Activated T-cell treated with anti-CD3 and anti-CD28 coated beads, Interleukin-2, amount 50 U/mL, for 72 hours (primary cell): ENCODE measurements around the gene GPC5. TPM values are rescaled to one million over a fixed set of nuclear protein-coding genes. Genes with fewer than 3 reads are reported as not detected.
"Not testable (repeated sequence)": the region's sequence is repeated elsewhere in the genome, so short reads cannot be mapped to it uniquely, and the experiment has no call there.

Experiments
- ATAC-seq, 2 donors: fragments of 150-1000 bp; cut with Tn5 transposase; replicated peaks in 1 of 2; 2 replicates each; pipeline ENCODE4 v1.10.0; 2021; ENCODE audit warnings: moderate library complexity in 2 of 2, mild to moderate bottlenecking in 1 of 2
- DNase-seq, 2 donors: peaks; one replicate each; pipeline ENCODE4 v3.0.0; 2021 to 2022; ENCODE audit warnings: mixed read lengths in 1 of 2
- H3K27ac Mint-ChIP-seq: one replicate; pipeline ENCODE4 v1.8.0; 2022; ENCODE audit warnings: mild to moderate bottlenecking, moderate library complexity, mixed read lengths
- H3K27me3 Mint-ChIP-seq: one replicate; pipeline ENCODE4 v1.8.0; 2022; ENCODE audit warnings: low read depth, mixed read lengths
- H3K36me3 Mint-ChIP-seq, 2 donors: one replicate each; pipeline ENCODE4 v1.8.0; 2022; ENCODE audit warnings: mixed read lengths in 2 of 2, mild to moderate bottlenecking in 1 of 2; ENCODE audit not compliant: insufficient read depth in 2 of 2
- H3K4me1 Mint-ChIP-seq: one replicate; pipeline ENCODE4 v1.8.0; 2022; ENCODE audit warnings: low read depth, mixed read lengths
- H3K4me3 Mint-ChIP-seq, 2 donors: one replicate each; pipeline ENCODE4 v1.8.0; 2022; ENCODE audit warnings: mild to moderate bottlenecking in 2 of 2, mixed read lengths in 2 of 2, moderate library complexity in 2 of 2
- H3K9me3 Mint-ChIP-seq, 2 donors: one replicate each; pipeline ENCODE4 v1.8.0; 2022; ENCODE audit warnings: mixed read lengths in 2 of 2
- total RNA-seq, 2 donors: library from RNA; stranded (reverse); gene quantifications; one replicate each; pipeline ENCODE4 v1.2.3, GENCODE V29; 2022

The GPC5 gene
- total RNA-seq, 2 donors from 2014 or later, result 0.14 TPM; not detected in 1

DNA sequence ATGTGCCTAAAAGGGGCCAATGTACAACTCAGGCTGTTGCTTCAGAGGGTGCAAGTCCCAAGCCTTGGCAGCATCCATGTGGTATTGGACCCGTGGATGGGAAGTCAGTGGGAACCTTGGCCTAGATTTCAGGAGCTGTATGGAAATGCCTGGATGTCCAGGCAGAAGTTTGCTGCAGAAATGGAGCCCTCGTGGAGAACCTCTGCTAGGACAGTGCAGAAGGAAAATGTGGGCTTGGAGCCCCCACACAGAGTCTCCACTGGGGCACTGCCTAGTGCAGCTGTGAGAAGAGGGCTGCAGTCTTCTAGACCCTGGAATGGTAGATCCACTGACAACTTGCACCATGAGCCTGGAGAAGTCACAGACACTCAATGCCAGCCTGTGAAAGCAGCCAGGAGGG lies 28.5 kb downstream of the GPC5 start:
- Mint-ChIP-seq H3K27ac (no peak overlapping the region), H3K36me3 (peaks cover 4% of the 10 kb centered on the region in 2 donors), H3K27me3 (no peaks in the 10 kb centered on the region), H3K4me3 (no peak overlapping the region), H3K9me3 (peaks cover 10 to 17% of the 10 kb centered on the region in 2 donors), H3K4me1 (no peaks in the 10 kb centered on the region)
- ATAC-seq (no peak), DNase-seq (no peak)

DNA sequence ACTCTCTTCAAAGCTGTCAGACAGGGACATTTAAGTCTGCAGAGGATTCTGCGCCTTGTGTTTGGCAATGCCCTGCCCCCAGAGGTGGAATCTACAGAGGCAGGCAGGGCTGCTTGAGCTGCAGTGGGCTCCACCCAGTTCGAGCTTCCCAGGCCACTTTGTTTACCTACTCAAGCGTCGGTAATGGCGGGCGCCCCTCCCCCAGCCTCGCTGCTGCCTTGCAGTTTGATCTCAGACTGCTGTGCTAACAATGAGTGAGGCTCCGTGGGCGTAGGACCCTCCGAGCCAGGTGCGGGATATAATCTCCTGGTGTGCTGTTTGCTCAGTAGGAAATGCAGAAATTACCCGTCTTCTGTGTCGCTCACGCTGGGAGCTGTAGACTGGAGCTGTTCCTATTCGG lies 40.3 kb downstream of the GPC5 start:
- not testable (repeated sequence) for H3K4me3 Mint-ChIP-seq, H3K27me3 Mint-ChIP-seq, H3K27ac Mint-ChIP-seq, ATAC-seq, H3K4me1 Mint-ChIP-seq, H3K36me3 Mint-ChIP-seq, DNase-seq
- H3K9me3 Mint-ChIP-seq, result peaks cover 3 to 11% of the 10 kb centered on the region in 2 donors

GRCh38 chr13:91450913-91451312 lies 52.5 kb downstream of the GPC5 start:
- H3K4me1 Mint-ChIP-seq, result no peaks in the 10 kb centered on the region
- no peaks in the 10 kb centered on the region for H3K36me3 Mint-ChIP-seq
- no peak overlapping the region for H3K27ac Mint-ChIP-seq
- no peak overlapping the region for H3K4me3 Mint-ChIP-seq
- ATAC-seq (no peak), DNase-seq (no peak)
- H3K9me3 Mint-ChIP-seq, result no peaks in the 10 kb centered on the region
- H3K27me3 Mint-ChIP-seq, result peaks cover 6% of the 10 kb centered on the region

- H3K9me3 Mint-ChIP-seq, result no peaks in the 10 kb centered on the region
- no peak for DNase-seq
- no peaks in the 10 kb centered on the region for H3K36me3 Mint-ChIP-seq
- H3K4me1 Mint-ChIP-seq, result no peaks in the 10 kb centered on the region
- no peak overlapping the region for H3K4me3 Mint-ChIP-seq
- no peak overlapping the region for H3K27ac Mint-ChIP-seq
- H3K27me3 Mint-ChIP-seq, result peaks cover 9% of the 10 kb centered on the region
- ATAC-seq, result no peak
Observed at GRCh38 chr13:91454666-91455065, 56.2 kb downstream of the GPC5 start.

- Mint-ChIP-seq H3K27me3 (peaks cover 9% of the 10 kb centered on the region), H3K4me3 (no peak overlapping the region), H3K4me1 (no peaks in the 10 kb centered on the region), H3K27ac (no peak overlapping the region), H3K36me3 (no peaks in the 10 kb centered on the region), H3K9me3 (no peaks in the 10 kb centered on the region)
- DNase-seq (no peak), ATAC-seq (no peak)
Observed at GRCh38 chr13:91456837-91457236, 58.4 kb downstream of the GPC5 start.

DNA sequence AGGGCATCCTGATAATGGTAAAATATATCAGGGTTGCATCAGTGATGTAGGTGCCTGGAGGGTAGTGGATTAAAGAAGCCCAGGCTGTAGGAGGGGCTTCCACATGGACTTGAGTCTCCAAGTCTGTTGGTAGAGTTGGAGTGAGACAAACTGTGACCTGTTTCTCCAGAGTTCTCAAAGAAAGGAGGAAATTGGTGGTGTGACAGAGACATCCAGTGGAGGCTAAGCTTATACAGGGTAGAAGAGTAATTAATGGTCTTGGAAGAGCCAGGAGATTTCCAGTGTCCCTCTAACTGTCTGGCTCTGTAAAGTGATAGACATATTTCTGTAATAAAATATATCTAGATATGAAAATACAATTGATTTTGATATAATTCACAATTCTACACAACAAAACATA lies 61.1 kb downstream of the GPC5 start:
- DNase-seq, result no peak
- H3K27ac Mint-ChIP-seq, result no peak overlapping the region
- no peak for ATAC-seq
- H3K4me3 Mint-ChIP-seq, result no peak overlapping the region
- no peaks in the 10 kb centered on the region for H3K9me3 Mint-ChIP-seq
- H3K4me1 Mint-ChIP-seq, result no peaks in the 10 kb centered on the region
- no peaks in the 10 kb centered on the region for H3K36me3 Mint-ChIP-seq
- H3K27me3 Mint-ChIP-seq, result peaks cover 9% of the 10 kb centered on the region

GRCh38 chr13:91464336-91464735 lies 65.9 kb downstream of the GPC5 start:
- Mint-ChIP-seq H3K4me1 (no peaks in the 10 kb centered on the region), H3K36me3 (no peaks in the 10 kb centered on the region), H3K4me3 (no peak overlapping the region), H3K9me3 (no peaks in the 10 kb centered on the region), H3K27me3 (no peaks in the 10 kb centered on the region), H3K27ac (no peak overlapping the region)
- DNase-seq (no peak), ATAC-seq (no peak)

- no peak for ATAC-seq
- no peak overlapping the region for H3K4me3 Mint-ChIP-seq
- H3K27me3 Mint-ChIP-seq, result no peaks in the 10 kb centered on the region
- H3K27ac Mint-ChIP-seq, result no peak overlapping the region
- no peak for DNase-seq
- no peaks in the 10 kb centered on the region for H3K9me3 Mint-ChIP-seq
- H3K36me3 Mint-ChIP-seq, result no peaks in the 10 kb centered on the region
- H3K4me1 Mint-ChIP-seq, result no peaks in the 10 kb centered on the region
Observed at GRCh38 chr13:91467236-91467635, 68.8 kb downstream of the GPC5 start.

- H3K36me3 Mint-ChIP-seq, result no peaks in the 10 kb centered on the region
- no peaks in the 10 kb centered on the region for H3K9me3 Mint-ChIP-seq
- ATAC-seq (no peak), DNase-seq (no peak)
- H3K4me3 Mint-ChIP-seq, result no peak overlapping the region
- H3K27ac Mint-ChIP-seq, result no peak overlapping the region
- H3K4me1 Mint-ChIP-seq, result no peaks in the 10 kb centered on the region
- H3K27me3 Mint-ChIP-seq, result no peaks in the 10 kb centered on the region
Observed at GRCh38 chr13:91468301-91468700, 69.9 kb downstream of the GPC5 start.

DNA sequence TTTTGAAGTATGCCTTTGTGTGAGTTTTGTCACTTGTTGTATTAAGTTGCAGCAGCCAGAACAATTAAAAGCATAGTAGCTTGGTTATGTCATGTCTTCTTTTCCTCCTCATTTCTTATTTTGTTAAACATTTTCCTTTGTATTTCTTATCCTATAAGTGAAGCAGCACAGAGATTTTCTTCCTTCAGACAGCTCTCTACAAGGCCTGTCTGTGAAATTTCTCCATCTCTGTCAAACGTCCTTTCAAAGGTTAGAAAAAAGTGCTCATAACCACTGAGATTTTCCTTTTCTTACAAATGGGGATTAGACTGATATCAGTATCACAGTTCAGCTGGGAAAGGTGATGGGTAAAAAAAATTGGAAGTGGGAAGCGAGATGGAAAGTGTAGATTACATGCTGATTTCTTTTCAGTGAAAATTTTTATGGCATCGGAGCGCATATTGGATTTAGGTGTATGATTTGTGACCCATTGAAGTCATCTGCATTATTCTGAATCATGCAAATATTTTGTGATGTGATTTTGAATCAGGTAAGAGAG lies 71.7 kb downstream of the GPC5 start:
- Mint-ChIP-seq H3K36me3 (no peaks in the 10 kb centered on the region), H3K4me1 (no peaks in the 10 kb centered on the region), H3K27me3 (no peaks in the 10 kb centered on the region), H3K27ac (no peak overlapping the region), H3K4me3 (no peak overlapping the region), H3K9me3 (no peaks in the 10 kb centered on the region)
- ATAC-seq (no peak), DNase-seq (no peak)

DNA sequence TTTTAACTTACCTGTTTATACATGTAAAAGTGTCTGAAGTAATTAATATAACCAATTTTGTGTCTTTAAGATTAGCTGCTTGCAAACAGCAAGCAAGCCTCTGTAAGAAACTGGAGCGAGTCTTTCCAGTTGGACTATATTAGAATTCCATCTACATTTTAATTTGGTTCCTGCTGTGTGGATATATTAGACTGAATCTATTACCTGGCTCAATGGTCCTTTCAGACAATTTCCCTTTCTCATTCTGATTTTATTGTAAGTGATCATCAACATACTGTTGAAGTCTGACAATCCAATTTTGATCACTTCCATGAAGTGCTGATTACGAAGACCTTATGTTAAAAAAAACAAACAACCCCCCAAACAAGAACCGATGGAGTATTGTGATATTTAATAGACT lies 72.3 kb downstream of the GPC5 start:
- no peaks in the 10 kb centered on the region for H3K9me3 Mint-ChIP-seq
- H3K4me3 Mint-ChIP-seq, result no peak overlapping the region
- no peaks in the 10 kb centered on the region for H3K36me3 Mint-ChIP-seq
- H3K27me3 Mint-ChIP-seq, result peaks cover 2% of the 10 kb centered on the region
- H3K27ac Mint-ChIP-seq, result no peak overlapping the region
- ATAC-seq (no peak), DNase-seq (no peak)
- H3K4me1 Mint-ChIP-seq, result no peaks in the 10 kb centered on the region

DNA sequence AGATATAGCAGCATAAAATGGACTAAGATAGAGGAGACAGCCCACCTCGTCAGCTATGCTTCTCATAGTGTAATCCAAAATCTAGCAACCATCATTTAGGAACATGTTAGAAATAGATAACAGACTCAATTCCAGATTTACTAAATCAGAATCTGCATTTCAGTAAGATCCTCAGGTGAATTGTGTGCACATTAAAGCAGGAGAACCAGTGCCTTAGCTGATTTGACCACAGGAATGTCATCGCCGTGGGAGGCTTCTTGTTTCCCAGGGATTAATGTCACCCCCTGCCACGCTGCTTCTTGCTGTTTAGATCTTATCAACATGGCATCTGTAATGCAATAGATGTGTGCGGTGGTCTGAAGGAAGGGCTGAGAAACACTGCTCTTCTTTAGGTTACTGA lies 84.0 kb downstream of the GPC5 start:
- no peaks in the 10 kb centered on the region for H3K9me3 Mint-ChIP-seq
- H3K36me3 Mint-ChIP-seq, result no peaks in the 10 kb centered on the region
- no peaks in the 10 kb centered on the region for H3K4me1 Mint-ChIP-seq
- H3K27ac Mint-ChIP-seq, result no peak overlapping the region
- DNase-seq, result no peak
- H3K27me3 Mint-ChIP-seq, result no peaks in the 10 kb centered on the region
- ATAC-seq, result no peak
- no peak overlapping the region for H3K4me3 Mint-ChIP-seq

- H3K4me3 Mint-ChIP-seq, result no peak overlapping the region
- H3K9me3 Mint-ChIP-seq, result no peaks in the 10 kb centered on the region
- no peaks in the 10 kb centered on the region for H3K36me3 Mint-ChIP-seq
- no peak for ATAC-seq
- no peak for DNase-seq
- no peak overlapping the region for H3K27ac Mint-ChIP-seq
- no peaks in the 10 kb centered on the region for H3K27me3 Mint-ChIP-seq
- H3K4me1 Mint-ChIP-seq, result no peaks in the 10 kb centered on the region
Observed at GRCh38 chr13:91491980-91492379, 93.6 kb downstream of the GPC5 start.

- Mint-ChIP-seq H3K4me1 (no peaks in the 10 kb centered on the region), H3K9me3 (peaks cover 0 to 2% of the 10 kb centered on the region in 2 donors), H3K27me3 (no peaks in the 10 kb centered on the region), H3K27ac (no peak overlapping the region), H3K4me3 (no peak overlapping the region), H3K36me3 (no peaks in the 10 kb centered on the region)
- no peak for ATAC-seq
- DNase-seq, result no peak
Observed at GRCh38 chr13:91493442-91493841, 95.0 kb downstream of the GPC5 start.
